HG02885 (cell line): ENCODE results near the gene CPSF4.
"Not testable (repeated sequence)": the region's sequence is repeated elsewhere in the genome, so short reads cannot be mapped to it uniquely, and the experiment has no call there.

Source experiments
- ATAC-seq: cut with Tn5 transposase; IDR thresholded peaks from one replicate; pipeline ENCODE4 v1.9.1; 2021; ENCODE audit warnings: mild to moderate bottlenecking; ENCODE audit not compliant: unreplicated experiment, poor library complexity

The CPSF4 gene

DNA sequence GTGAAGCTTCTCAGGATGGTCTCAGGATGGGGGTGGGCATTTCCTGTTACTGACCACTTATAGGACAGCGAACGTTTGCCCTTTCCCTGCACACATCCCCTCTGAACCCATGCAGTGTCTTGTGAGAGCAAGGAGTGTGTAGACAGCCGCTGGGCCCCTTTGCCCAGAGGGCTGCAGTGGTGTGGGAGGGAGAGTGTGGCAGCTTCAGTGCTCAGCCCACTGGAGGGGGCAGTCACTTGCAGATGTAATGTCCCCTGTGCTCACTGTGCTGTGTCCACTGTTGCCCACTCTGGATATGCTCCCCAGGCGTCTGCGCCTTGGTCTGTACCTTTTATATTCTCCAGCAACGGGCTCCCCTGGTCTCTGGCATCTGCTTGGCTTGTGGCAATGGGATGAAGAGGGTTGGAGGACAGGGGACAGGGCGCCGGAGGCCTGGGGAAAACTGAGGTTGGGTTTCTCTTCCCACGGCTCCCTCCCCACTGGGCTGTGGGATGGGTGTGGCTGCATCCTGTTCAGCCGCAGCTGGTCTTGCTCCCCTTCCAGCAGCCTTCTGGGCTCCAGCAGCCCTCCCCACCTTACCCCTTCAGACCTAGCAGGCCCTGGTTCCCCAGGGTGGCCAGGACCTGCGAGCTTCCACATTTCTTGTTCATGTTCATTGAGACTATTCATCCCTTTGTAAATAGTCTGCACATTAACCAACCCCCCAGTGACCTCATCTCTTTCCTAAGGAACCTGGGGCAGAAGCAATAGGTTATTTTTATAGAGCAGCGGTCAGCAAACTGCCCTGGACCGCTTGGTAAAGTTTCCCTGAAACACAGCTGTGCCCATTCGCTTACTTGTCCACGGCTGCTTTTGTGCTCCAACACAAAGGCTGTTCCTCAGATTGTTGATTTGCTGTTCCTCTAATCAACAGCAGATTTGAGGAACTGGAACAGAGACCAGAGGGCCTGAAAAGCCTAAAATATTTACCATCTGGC lies 40.0 kb downstream of the CPSF4 start:
- no peak for ATAC-seq

- no peak for ATAC-seq
Measured at GRCh38 chr7:99485094-99485493, 46.4 kb downstream of the CPSF4 start.

DNA sequence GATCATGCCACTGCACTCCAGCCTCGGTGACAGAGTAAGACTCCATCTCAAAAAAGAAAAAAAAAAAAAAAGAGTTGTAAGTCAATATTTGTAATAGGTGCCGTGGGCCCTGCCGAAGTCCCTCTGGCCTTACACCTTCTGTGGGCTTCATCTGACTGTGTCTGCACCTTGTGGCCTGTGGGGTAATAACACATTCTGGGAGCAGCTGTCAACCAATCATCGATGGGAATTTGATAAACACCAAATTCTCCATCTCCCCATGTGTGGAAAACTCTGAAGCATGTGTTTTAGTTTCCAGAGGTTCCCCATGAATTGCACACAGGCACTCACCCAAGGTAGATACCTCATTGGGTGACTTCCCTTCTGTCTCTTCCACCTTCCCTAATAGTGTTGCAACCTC lies 50.5 kb downstream of the CPSF4 start:
- no peak for ATAC-seq

DNA sequence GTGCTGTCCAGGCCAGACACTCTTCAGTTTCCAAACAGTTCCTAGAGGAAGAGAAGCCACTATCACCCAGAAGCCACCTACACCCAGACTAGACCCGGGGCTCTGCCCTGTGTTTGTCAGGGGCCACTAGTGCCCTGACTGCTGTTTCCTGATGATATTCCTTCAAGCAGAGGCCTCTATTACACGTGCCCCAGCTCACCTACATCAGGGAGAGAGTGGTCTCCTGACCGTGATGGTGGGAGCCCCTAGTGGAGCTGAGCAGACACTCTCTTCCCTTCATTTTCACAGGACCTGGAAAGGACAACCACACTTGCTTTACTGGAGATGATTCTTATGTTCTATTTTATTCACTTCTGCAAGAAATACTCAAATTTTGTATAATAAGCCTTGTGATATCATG lies 52.1 kb downstream of the CPSF4 start:
- ATAC-seq, result no peak

DNA sequence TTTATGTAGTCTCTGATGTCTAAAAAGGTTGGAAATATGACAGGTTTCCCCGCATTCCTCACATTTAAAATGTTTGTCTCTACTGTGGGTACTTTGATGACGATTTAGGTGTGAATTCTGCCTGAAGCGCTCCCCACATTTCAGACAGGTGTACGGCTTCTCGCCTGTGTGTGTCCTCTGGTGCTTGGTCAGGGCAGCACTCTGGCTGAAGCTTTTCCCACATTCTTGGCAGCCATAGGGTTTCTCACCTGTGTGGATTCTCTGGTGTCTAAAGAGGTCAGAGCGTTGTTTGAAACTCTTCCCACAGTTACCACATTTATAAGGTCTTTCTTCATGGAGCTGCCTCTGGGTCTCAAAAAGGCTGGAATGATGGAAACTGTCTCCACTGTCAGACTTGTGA lies 55.1 kb downstream of the CPSF4 start:
- ATAC-seq, result no peak

DNA sequence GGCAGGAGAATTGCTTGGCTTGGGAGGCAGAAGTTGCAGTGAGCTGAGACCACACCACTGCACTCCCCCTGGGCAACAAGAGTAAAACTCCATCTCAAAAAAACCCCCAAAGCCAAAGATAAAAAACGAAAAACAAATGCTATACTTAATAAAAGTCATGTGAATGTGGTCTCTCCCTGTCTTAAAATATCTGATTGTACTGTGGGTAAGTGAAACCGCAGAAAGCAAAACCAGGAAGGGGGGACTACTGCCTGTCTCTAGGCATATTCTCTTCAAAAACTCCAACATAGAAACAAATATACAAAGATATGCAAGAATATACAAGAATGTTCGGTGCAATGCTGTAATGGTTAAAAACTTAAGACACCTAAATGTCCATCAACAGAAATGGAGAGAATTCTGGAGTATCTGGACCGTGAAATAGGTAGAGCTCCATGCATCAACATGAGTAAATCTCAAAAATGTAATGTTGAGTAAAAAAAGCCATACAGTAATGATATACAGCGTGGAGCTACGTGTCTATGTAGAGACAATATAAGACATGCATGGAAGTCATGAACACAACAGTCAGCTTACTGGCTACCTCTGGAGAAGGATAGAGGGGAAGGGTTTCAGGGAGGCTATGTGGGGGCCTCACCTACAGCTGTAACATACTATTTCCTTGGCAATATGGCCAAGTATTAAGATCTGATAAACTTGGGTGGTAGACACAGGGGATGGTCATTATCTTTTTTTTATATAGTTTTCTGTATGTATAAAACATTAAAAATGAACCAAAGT lies 59.2 kb downstream of the CPSF4 start:
- no peak for ATAC-seq

- no peak for ATAC-seq
Measured at GRCh38 chr7:99498546-99498944, 59.8 kb downstream of the CPSF4 start.

GRCh38 chr7:99499371-99499720 lies 60.6 kb downstream of the CPSF4 start:
- peak; percentile 8 for ATAC-seq

- peak; percentile 43 for ATAC-seq
Measured at GRCh38 chr7:99499721-99500636, 61.2 kb downstream of the CPSF4 start, which contains the start of gene ZNF394. Gene ZNF394 (minus strand): TSS chr7:99500281. CDS start chr7:99500093, 188 bp downstream.

- ATAC-seq, result no peak
Measured at GRCh38 chr7:99500637-99501009, 61.9 kb downstream of the CPSF4 start.

GRCh38 chr7:99501236-99501635 lies 62.5 kb downstream of the CPSF4 start:
- not testable (repeated sequence) for ATAC-seq

DNA sequence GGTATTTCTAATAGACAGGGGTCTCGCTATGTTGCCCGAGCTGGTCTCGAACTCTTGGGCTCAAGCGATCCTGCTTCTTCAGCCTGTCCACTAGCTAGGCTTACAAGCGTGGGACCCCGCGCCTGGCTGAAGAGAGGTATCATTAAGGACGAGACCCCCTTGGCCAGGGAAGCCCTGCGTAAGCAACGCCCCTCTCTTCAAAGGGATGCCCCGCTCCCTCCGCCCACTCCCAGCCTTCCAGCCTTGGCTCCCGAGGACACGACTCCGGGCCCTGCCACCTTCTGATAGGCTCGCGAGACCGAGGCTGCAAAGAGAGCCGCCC lies 65.5 kb downstream of the CPSF4 start:
- no peak for ATAC-seq

DNA sequence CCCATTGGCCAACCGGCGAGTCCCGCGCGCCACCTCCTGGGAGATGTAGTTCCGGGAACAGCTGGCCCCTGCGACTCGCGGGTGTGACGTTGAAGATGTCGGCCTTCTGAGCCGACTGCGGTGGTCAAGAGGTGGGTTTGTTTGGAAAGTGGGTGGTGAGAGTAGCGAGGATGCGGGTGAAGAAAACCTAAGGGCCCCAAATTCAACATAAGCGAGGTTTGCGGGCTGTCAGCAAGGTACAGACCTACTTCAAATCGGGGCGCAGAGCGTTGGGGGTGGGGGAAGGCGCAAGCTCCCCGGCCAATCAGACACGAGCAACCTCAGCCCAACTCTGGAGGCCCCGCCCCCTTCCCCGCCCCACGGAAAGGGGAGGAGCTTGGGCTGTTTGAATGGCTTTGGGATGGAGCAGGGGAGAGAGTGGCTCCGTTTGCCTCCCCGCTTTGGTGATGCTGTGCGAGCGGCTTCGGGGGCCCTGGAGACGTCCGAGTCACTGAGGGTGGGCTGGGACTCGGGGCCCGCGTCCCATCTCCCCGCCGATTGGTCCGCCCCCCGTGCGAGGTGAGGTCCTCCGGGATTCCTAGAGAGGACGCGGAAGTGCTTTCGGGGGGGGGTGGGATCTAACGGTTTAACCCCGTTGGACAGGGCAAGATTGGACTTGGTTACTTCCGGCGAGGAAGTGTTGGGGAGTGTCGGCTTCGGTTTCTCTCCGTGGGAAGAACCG lies 66.0 kb downstream of the CPSF4 start, which contains the start of gene ZKSCAN5:
ZKSCAN5 (plus strand) TSS at position 60 of the 721 bp plus-strand sequence. CDS start 1,383 bp downstream, outside the sequence.
- peak; percentile 84 for ATAC-seq

GRCh38 chr7:99505324-99505662 lies 66.5 kb downstream of the CPSF4 start:
- peak; percentile 2 for ATAC-seq
